Erythroblast (primary cell): ENCODE results near the gene FUT1.

Source experiments
- DNase-seq, 2 experiments: peaks; one replicate each; lab custom pipeline; 2025; lab: John Stamatoyannopoulos, UW
- GATA1 ChIP-seq: IDR thresholded peaks from 2 replicates; pipeline ENCODE4 v1.6.1; 2011; ENCODE audit warnings: low read depth, mild to moderate bottlenecking, control low read depth, low read length, moderate library complexity
- POLR2A ChIP-seq: IDR thresholded peaks from 2 replicates; pipeline ENCODE4 v1.6.1; 2011; ENCODE audit warnings: mild to moderate bottlenecking, low read length

Gene FUT1

GRCh38 chr19:48756686-48757085, 4.2 kb upstream of the FUT1 start:
- TF ChIP-seq GATA1: no peak
- TF ChIP-seq POLR2A: no peak
- no peak for DNase-seq

DNA sequence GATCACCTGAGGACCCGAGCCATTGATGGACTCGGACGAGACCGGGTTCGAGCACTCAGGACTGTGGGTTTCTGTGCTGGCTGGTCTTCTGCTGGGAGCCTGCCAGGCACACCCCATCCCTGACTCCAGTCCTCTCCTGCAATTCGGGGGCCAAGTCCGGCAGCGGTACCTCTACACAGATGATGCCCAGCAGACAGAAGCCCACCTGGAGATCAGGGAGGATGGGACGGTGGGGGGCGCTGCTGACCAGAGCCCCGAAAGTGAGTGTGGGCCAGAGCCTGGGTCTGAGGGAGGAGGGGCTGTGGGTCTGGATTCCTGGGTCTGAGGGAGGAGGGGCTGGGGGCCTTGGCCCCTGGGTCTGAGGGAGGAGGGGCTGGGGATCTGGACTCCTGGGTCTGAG, 3.8 kb upstream of the FUT1 start:
- no peak for DNase-seq
- no peak for TF ChIP-seq POLR2A
- TF ChIP-seq GATA1: no peak

GRCh38 chr19:48755787-48756186, 3.3 kb upstream of the FUT1 start:
- TF ChIP-seq GATA1: no peak
- TF ChIP-seq POLR2A: no peak
- no peak for DNase-seq

GRCh38 chr19:48755084-48755641, 2.7 kb upstream of the FUT1 start, which contains the start of gene FGF21:
Gene FGF21, plus strand, starts transcription at chr19:48755524. Its CDS starts 713 bp downstream, at chr19:48756237.
- TF ChIP-seq POLR2A (no peak), GATA1 (no peak)
- peak in 1 of 2 experiments; percentile 56 for DNase-seq

DNA sequence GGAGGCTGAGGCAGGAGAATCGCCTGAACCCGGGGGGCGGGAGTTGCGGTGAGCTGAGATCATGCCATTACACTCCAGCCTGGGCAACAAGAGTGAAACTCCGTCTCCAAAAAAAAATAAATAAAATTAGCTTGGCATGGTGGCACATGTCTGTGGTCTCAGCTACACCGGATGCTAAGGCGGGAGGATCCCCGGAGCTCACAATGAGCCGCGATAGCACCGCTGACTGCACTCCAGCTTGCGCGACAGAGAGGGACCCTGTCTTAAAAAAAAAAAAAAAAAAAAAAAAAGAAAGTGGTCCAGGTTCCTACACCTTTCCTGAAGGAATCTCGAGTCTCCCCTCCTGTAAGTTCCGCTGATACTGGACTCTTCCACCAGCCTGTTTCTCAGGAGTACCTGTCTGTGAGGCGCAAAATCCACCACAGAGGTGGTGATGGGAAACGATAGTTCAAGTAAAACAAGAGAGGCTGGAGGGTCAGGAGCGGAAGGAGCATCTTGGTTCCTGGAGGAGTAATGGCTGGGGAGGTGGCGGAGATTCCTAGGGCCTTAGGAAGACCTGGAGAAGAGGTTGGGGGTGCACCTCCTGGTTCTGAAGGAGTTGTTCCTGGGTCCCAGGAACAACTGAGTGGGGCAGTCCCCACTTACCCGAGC, 471 bp downstream of the FUT1 start:
- TF ChIP-seq POLR2A: no peak
- no peak for TF ChIP-seq GATA1
- DNase-seq: no peak

- TF ChIP-seq POLR2A (no peak), GATA1 (no peak)
These were observed 1.5 kb downstream of the FUT1 start for GRCh38 chr19:48750771-48751504.

DNA sequence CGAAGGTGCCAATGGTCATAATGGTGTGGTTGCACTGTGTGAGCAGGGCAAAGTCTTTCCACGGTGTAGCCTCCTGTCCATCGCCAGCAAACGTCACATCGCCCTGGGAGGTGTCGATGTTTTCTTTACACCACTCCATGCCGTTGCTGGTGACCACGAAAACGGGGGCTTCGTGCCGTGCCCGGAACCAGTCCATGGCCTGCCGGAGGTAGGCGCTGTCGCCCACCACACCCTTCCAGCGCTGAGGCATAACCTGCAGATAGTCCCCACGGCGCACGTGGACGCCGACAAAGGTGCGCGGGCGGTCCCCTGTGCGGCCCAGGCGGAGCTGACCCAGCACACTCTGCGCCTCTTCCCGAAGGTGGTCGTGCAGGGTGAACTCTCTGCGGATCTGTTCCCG, 2.1 kb downstream of the FUT1 start:
- TF ChIP-seq GATA1 (no peak), POLR2A (no peak)
- DNase-seq: no peak

More at GRCh38 chr19:48750771-48751504, 1.5 kb downstream of the FUT1 start:
- no peak for DNase-seq

GRCh38 chr19:48749571-48750198, 2.8 kb downstream of the FUT1 start:
- TF ChIP-seq POLR2A: no peak
- no peak for TF ChIP-seq GATA1
- no peak for DNase-seq

- no peak for TF ChIP-seq GATA1
- TF ChIP-seq POLR2A: peak; percentile 33
- peak; percentile 87 to 89 for DNase-seq
These were observed 5.5 kb downstream of the FUT1 start, which contains the start of gene IZUMO1 for GRCh38 chr19:48746738-48747575. Gene IZUMO1, minus strand, starts transcription at chr19:48746909. Its CDS starts 1,050 bp downstream, at chr19:48745859.

- TF ChIP-seq POLR2A (no peak), GATA1 (no peak)
These were observed 6.3 kb downstream of the FUT1 start for GRCh38 chr19:48746110-48746509.

GRCh38 chr19:48745208-48745995, 7.0 kb downstream of the FUT1 start:
- no peak for TF ChIP-seq POLR2A
- TF ChIP-seq GATA1: no peak
- DNase-seq: peak; percentile 81 to 86

More at GRCh38 chr19:48746110-48746509, 6.3 kb downstream of the FUT1 start:
- no peak for DNase-seq

- no peak for DNase-seq
- TF ChIP-seq GATA1: no peak
- TF ChIP-seq POLR2A: no peak
These were observed 10.3 kb downstream of the FUT1 start for GRCh38 chr19:48742096-48742495.
